GM12892 (cell line): ENCODE results near the gene ADM5.

Experiments used
- POLR2A ChIP-seq: IDR thresholded peaks from 2 replicates; pipeline ENCODE4 v1.6.1; 2011; ENCODE audit warnings: low read depth, low read length, control low read depth
- POLR2AphosphoS5 ChIP-seq: IDR thresholded peaks from 2 replicates; pipeline ENCODE4 v1.6.1; 2011; ENCODE audit warnings: low read depth, low read length, control low read depth

DNA sequence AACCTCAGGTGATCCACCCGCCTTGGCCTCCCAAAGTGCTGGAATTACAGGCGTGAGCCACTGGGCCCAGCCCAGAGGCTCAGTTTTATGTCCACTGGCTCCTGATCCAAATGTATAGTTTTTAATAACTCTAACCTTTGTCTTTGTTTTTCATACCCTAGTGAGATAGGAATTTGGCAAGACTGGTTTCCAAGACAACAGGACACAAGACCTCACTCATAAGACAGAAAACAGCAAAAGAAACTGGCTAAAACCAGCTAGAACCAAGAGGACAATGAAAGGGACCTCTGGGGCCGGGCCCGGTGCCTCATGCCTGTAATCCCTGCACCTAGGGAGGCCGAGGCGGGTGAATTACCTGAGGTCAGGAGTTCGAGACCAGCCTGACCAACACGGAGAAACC is 29.1 kb downstream of the ADM5 start:
- no peak for TF ChIP-seq POLR2AphosphoS5
- TF ChIP-seq POLR2A: no peak
